Retinal pigment epithelial cell (primary cell): ENCODE results near the gene PDE11A.

Experiments
- DNase-seq: peaks from one replicate; pipeline ENCODE4 v3.0.0-alpha.2; 2010; ENCODE audit warnings: low read depth
- H3K4me3 ChIP-seq: 2 replicates; pipeline ENCODE4 v1.5.1; 2011; ENCODE audit warnings: mild to moderate bottlenecking, low read length, control low read depth, moderate library complexity
- TF ChIP-seq, protein P1 (sequence below): conservative IDR thresholded peaks from 2 replicates; pipeline ENCODE4 v1.5.1; 2011; ENCODE audit warnings: low read depth, low read length, control low read depth, inconsistent platforms

PDE11A gene

GRCh38 chr2:177712462-177712861 is 360.1 kb downstream of the PDE11A start:
- no peak overlapping the region for H3K4me3 ChIP-seq
- DNase-seq = no peak

GRCh38 chr2:177711483-177712265 is 360.9 kb downstream of the PDE11A start:
- no peak overlapping the region for H3K4me3 ChIP-seq
- no peak for DNase-seq
- TF ChIP-seq, protein P1, sequence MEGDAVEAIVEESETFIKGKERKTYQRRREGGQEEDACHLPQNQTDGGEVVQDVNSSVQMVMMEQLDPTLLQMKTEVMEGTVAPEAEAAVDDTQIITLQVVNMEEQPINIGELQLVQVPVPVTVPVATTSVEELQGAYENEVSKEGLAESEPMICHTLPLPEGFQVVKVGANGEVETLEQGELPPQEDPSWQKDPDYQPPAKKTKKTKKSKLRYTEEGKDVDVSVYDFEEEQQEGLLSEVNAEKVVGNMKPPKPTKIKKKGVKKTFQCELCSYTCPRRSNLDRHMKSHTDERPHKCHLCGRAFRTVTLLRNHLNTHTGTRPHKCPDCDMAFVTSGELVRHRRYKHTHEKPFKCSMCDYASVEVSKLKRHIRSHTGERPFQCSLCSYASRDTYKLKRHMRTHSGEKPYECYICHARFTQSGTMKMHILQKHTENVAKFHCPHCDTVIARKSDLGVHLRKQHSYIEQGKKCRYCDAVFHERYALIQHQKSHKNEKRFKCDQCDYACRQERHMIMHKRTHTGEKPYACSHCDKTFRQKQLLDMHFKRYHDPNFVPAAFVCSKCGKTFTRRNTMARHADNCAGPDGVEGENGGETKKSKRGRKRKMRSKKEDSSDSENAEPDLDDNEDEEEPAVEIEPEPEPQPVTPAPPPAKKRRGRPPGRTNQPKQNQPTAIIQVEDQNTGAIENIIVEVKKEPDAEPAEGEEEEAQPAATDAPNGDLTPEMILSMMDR = no peak

More at GRCh38 chr2:177712462-177712861, 360.1 kb downstream of the PDE11A start:
- TF ChIP-seq, protein P1 = no peak

- DNase-seq = no peak
- H3K4me3 ChIP-seq = no peak overlapping the region
- TF ChIP-seq, protein P1 = no peak
Measured at GRCh38 chr2:177710889-177711288, 361.7 kb downstream of the PDE11A start.

DNA sequence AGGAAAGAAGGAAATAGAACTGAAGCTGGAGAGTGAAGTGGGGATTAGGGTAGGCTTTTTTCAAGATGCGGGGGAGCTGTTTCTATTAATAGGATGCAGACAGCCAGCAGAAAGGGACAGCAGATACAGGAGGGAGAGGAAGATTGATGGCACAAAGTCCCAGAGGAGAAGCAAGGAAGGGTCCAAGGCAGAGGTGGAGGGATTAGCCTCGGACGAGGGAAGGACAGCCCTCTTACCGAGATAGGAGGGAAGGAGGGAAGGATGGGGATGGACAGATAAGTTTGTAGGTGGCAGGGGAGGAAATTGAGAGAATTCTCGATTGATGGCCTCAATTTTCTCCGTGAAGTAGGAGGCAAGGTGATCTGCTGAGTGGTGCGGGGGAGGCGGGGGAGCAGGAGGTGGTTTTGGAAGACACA is 362.6 kb downstream of the PDE11A start:
- no peak overlapping the region for H3K4me3 ChIP-seq
- TF ChIP-seq, protein P1 = no peak
- DNase-seq = no peak

DNA sequence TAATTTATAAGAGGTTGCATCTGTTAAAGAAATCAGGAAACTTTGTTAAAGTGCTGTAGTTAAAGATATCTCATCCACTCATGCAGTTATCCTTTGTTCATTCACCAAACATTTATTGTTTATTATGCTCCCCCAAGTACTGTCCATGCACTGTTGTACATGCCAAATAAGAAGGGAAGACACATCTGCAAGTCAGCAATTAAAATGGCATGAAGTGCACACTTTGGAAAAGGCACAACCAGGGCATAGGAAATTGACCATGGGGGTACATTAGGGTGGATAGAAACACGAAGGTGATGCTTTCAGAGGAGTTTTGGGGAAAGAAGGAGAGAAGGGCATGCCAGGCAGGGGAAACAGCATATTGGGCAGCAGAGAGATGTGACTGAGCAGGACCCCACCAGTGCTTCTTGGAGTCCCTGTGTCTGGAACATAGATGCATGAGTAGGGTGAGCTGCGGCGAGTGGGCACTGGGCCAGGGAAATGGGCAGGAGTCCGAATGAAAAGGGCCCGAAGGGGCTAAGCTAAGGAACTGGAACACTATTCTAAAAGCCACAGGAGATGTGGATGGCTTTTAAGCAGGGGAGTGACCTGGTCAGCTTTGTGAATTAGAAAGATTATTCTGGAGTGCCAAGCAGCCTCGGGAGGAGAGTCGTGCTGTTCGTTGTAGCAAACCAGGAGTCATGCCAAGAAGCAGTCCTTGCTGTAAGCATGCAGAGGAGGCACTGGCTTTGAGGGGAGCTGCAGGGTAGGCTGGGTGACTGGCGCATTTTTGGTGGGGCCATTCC is 363.7 kb downstream of the PDE11A start:
- no peak overlapping the region for H3K4me3 ChIP-seq
- TF ChIP-seq, protein P1 = no peak
- DNase-seq = no peak

GRCh38 chr2:177708106-177708505 is 364.5 kb downstream of the PDE11A start:
- no peak for DNase-seq
- TF ChIP-seq, protein P1 = no peak
- no peak overlapping the region for H3K4me3 ChIP-seq
